HepG2 (cell line): ENCODE data around the gene CD300LF. TPM values are rescaled to one million over a fixed set of nuclear protein-coding genes. Genes with fewer than 3 reads are reported as not detected.
A peak's percentile ranks its signal among the peaks of the same experiment; 100 is the strongest.

Experiments
- ELF3 ChIP-seq: IDR thresholded peaks from 2 replicates; pipeline ENCODE4 v1.6.1; 2016; ENCODE audit warnings: missing genetic modification reagents, missing compliant biosample characterization
- FOXM1 ChIP-seq: sonication (generic); formaldehyde crosslinking; IDR thresholded peaks from 2 replicates; pipeline ENCODE4 v1.5.0; 2020; ENCODE audit warnings: missing genetic modification reagents
- KLF16 ChIP-seq, 2 experiments: sonication (generic) in 1 of 2; formaldehyde crosslinking in 1 of 2; IDR thresholded peaks; 2 replicates each; pipeline versions ENCODE4 v1.6.1 to v1.8.0; 2016 to 2023; ENCODE audit warnings: missing genetic modification reagents in 2 of 2, missing compliant biosample characterization in 1 of 2
- LCORL ChIP-seq, 2 experiments: fragments of 450-650 bp in 1 of 2; sonication (generic) in 1 of 2; formaldehyde crosslinking in 1 of 2; IDR thresholded peaks; 2 replicates each; pipeline versions ENCODE4 v1.5.0 to v1.6.1; 2017 to 2020; ENCODE audit warnings: antibody characterized with exemption in 1 of 2, missing genetic modification reagents in 1 of 2
- MTA1 ChIP-seq: sonication (generic); formaldehyde crosslinking; IDR thresholded peaks from 2 replicates; pipeline ENCODE4 v1.4.0; 2020; ENCODE audit warnings: missing genetic modification reagents, mild to moderate bottlenecking, borderline replicate concordance
- MXD4 ChIP-seq: IDR thresholded peaks from 2 replicates; pipeline ENCODE4 v1.6.1; 2016; ENCODE audit warnings: mild to moderate bottlenecking, missing biosample characterization, missing genetic modification reagents
- ONECUT2 ChIP-seq: sonication (generic); formaldehyde crosslinking; IDR thresholded peaks from 2 replicates; pipeline ENCODE4 v1.4.0; 2020; ENCODE audit warnings: missing genetic modification reagents
- RBFOX2 ChIP-seq: fragments of 200-400 bp; formaldehyde crosslinking; IDR thresholded peaks from 2 replicates; pipeline ENCODE4 v1.6.1; 2017; ENCODE audit warnings: low read depth, mild to moderate bottlenecking, low read length
- REPIN1 ChIP-seq: sonication (generic); formaldehyde crosslinking; IDR thresholded peaks from 2 replicates; pipeline ENCODE4 v1.8.0; 2022; ENCODE audit warnings: missing genetic modification reagents, low read depth, mild to moderate bottlenecking, borderline replicate concordance
- REXO4 ChIP-seq: sonication (generic); formaldehyde crosslinking; IDR thresholded peaks from 2 replicates; pipeline ENCODE4 v1.8.0; 2022; ENCODE audit warnings: missing genetic modification reagents, mild to moderate bottlenecking, borderline replicate concordance
- SP1 ChIP-seq, 2 experiments: fragments of 450-650 bp in 1 of 2; sonication (generic) in 1 of 2; formaldehyde crosslinking in 1 of 2; IDR thresholded peaks; 2 replicates each; pipeline versions ENCODE4 v1.4.0 to v1.6.1; 2016 to 2020; ENCODE audit warnings: missing genetic modification reagents in 1 of 2
- TAF1 ChIP-seq: sonication (generic); formaldehyde crosslinking; IDR thresholded peaks from 2 replicates; pipeline ENCODE4 v1.4.0; 2020; ENCODE audit warnings: missing genetic modification reagents
- TSC22D2 ChIP-seq: sonication (generic); formaldehyde crosslinking; IDR thresholded peaks from 2 replicates; pipeline ENCODE4 v1.5.1; 2020; ENCODE audit warnings: missing genetic modification reagents, mild to moderate bottlenecking, borderline replicate concordance
- ZNF552 ChIP-seq: sonication (generic); formaldehyde crosslinking; IDR thresholded peaks from 2 replicates; pipeline ENCODE4 v1.9.0; 2022; ENCODE audit warnings: missing genetic modification reagents, mild to moderate bottlenecking, borderline replicate concordance
- ZNF605 ChIP-seq: sonication (generic); formaldehyde crosslinking; IDR thresholded peaks from 2 replicates; pipeline ENCODE4 v1.8.0; 2022; ENCODE audit warnings: mild to moderate bottlenecking, missing genetic modification reagents
- ZNF670 ChIP-seq: sonication (generic); formaldehyde crosslinking; IDR thresholded peaks from 2 replicates; pipeline ENCODE4 v1.8.0; 2022; ENCODE audit warnings: mild to moderate bottlenecking, missing genetic modification reagents, borderline replicate concordance
- ZSCAN30 ChIP-seq: sonication (generic); formaldehyde crosslinking; IDR thresholded peaks from 2 replicates; pipeline ENCODE4 v1.5.0; 2020; ENCODE audit warnings: mild to moderate bottlenecking, missing genetic modification reagents
- polyA plus RNA-seq, 8 experiments: library from polyadenylated mRNA; depleted of rRNA in 3 of 8; stranded (reverse) in 7 of 8; unstranded in 1 of 8; fragments of >200 nt; fragmentation: Illumina TruSeq in 4 of 8; extraction: Trizol in 4 of 8; gene quantifications; 2 replicates each; pipeline versions ENCODE4 v1.2.1 to v1.2.3, GENCODE V29; 2011 to 2016; ENCODE audit warnings: low read depth in 4 of 8, missing spikeins in 1 of 8, mixed read lengths in 1 of 8; ENCODE audit not compliant: insufficient read depth in 1 of 8
- total RNA-seq, 5 experiments: library from RNA; depleted of rRNA; stranded (reverse); fragments of >200 nt; fragmentation: Illumina TruSeq; extraction: Trizol; gene quantifications; 2 replicates each; pipeline ENCODE4 v1.2.3, GENCODE V29; 2016; ENCODE audit warnings: low read depth in 1 of 5
- TF ChIP-seq, protein P1 (sequence below): sonication (generic); formaldehyde crosslinking; IDR thresholded peaks from 2 replicates; pipeline ENCODE4 v1.5.0; 2020; ENCODE audit warnings: missing genetic modification reagents
- TF ChIP-seq, protein P2 (sequence below): sonication (generic); formaldehyde crosslinking; IDR thresholded peaks from 2 replicates; pipeline ENCODE4 v1.4.0; 2020; ENCODE audit warnings: missing genetic modification reagents
- TF ChIP-seq, protein P3 (sequence below): sonication (generic); formaldehyde crosslinking; conservative IDR thresholded peaks from 2 replicates; pipeline ENCODE4 v1.4.0; 2020; ENCODE audit warnings: mild to moderate bottlenecking, missing genetic modification reagents, moderate library complexity
- TF ChIP-seq, protein P4 (sequence below): sonication (generic); IDR thresholded peaks from 2 replicates; pipeline ENCODE4 v1.6.1; 2016; ENCODE audit warnings: low read depth, borderline replicate concordance

CD300LF gene
- total and polyA plus RNA-seq, 2 of the 13 experiments (the other 11 are each of a cell fraction or from before 2014, with no cell fraction given), result not detected

DNA sequence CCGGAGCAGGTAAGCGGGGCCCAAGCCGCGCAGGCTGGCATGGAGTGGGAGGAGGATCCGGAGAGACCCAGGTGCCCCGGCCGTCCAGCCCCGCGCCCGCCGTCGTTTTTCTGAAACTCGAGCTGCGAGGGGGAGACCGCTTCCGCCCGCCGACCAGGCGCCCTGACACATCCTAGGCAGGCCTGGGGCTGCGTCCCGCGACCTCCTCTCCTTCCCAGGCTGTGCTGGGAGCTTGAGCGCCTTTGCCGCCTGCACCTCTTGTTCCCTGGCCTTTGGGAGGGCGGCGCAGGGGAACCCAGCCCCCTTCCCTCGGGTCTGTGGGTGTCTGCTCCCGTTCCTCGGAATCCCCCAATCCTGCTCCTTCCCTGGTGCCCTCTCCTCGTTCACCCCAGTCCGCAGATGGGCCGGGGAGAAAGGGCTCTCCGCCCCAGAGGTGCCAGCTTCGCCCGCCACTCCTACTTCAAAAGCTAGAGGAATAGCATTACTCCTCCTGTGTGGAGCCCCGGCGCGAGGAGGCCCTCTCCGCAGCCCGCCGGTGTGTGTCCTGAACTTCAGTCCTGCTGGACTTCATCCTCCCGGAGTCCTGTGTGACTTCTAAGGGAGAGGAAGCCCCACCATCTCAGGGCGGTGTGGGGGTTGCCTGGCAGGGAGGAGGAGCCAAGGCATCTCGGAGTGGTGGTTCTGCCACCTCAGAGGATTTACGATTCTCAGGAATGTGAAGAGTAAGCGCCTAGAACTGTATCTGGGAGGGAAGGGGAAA, 36.7 kb upstream of the CD300LF start (continued):
- TF ChIP-seq ELF3 (peak; percentile 45; the same call in 1 of the 2 replicates), REXO4 (no peak), SP1 (IDR thresholded peaks at IDR 0.05) (no peak), SP1 (CRISPR knock-in tag; IDR thresholded peaks at IDR 0.05) (no peak), ZNF552 (CRISPR knock-in tag) (0 out of 2 replicates have a peak, but pooled peaks have one; percentile 5), ONECUT2 (CRISPR knock-in tag) (no peak), KLF16 (CRISPR knock-in tag; IDR thresholded peaks at IDR 0.05) (no peak), MTA1 (0 out of 2 replicates have a peak, but pooled peaks have one; percentile 24), TAF1 (CRISPR knock-in tag) (peak; percentile 3; the same call in 1 of the 2 replicates), LCORL (IDR thresholded peaks at IDR 0.05) (no peak), LCORL (CRISPR knock-in tag; IDR thresholded peaks at IDR 0.05) (no peak), FOXM1 (CRISPR knock-in tag) (no peak), MXD4 (CRISPR knock-in tag) (no peak), ZSCAN30 (CRISPR knock-in tag) (no peak), TSC22D2 (CRISPR knock-in tag) (no peak), ZNF605 (CRISPR knock-in tag) (no peak), ZNF670 (0 out of 2 replicates have a peak, but pooled peaks have one; percentile 5), RBFOX2 (no peak), REPIN1 (CRISPR knock-in tag) (peak; percentile 16; the same call in 1 of the 2 replicates)
- TF ChIP-seq, protein P1, sequence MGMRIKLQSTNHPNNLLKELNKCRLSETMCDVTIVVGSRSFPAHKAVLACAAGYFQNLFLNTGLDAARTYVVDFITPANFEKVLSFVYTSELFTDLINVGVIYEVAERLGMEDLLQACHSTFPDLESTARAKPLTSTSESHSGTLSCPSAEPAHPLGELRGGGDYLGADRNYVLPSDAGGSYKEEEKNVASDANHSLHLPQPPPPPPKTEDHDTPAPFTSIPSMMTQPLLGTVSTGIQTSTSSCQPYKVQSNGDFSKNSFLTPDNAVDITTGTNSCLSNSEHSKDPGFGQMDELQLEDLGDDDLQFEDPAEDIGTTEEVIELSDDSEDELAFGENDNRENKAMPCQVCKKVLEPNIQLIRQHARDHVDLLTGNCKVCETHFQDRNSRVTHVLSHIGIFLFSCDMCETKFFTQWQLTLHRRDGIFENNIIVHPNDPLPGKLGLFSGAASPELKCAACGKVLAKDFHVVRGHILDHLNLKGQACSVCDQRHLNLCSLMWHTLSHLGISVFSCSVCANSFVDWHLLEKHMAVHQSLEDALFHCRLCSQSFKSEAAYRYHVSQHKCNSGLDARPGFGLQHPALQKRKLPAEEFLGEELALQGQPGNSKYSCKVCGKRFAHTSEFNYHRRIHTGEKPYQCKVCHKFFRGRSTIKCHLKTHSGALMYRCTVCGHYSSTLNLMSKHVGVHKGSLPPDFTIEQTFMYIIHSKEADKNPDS, result no peak
- TF ChIP-seq, protein P2, sequence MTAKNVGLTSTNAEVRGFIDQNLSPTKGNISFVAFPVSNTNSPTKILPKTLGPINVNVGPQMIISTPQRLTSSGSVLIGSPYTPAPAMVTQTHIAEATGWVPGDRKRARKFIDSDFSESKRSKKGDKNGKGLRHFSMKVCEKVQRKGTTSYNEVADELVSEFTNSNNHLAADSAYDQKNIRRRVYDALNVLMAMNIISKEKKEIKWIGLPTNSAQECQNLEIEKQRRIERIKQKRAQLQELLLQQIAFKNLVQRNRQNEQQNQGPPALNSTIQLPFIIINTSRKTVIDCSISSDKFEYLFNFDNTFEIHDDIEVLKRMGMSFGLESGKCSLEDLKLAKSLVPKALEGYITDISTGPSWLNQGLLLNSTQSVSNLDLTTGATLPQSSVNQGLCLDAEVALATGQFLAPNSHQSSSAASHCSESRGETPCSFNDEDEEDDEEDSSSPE (CRISPR knock-in tag), result no peak
- TF ChIP-seq, protein P3, sequence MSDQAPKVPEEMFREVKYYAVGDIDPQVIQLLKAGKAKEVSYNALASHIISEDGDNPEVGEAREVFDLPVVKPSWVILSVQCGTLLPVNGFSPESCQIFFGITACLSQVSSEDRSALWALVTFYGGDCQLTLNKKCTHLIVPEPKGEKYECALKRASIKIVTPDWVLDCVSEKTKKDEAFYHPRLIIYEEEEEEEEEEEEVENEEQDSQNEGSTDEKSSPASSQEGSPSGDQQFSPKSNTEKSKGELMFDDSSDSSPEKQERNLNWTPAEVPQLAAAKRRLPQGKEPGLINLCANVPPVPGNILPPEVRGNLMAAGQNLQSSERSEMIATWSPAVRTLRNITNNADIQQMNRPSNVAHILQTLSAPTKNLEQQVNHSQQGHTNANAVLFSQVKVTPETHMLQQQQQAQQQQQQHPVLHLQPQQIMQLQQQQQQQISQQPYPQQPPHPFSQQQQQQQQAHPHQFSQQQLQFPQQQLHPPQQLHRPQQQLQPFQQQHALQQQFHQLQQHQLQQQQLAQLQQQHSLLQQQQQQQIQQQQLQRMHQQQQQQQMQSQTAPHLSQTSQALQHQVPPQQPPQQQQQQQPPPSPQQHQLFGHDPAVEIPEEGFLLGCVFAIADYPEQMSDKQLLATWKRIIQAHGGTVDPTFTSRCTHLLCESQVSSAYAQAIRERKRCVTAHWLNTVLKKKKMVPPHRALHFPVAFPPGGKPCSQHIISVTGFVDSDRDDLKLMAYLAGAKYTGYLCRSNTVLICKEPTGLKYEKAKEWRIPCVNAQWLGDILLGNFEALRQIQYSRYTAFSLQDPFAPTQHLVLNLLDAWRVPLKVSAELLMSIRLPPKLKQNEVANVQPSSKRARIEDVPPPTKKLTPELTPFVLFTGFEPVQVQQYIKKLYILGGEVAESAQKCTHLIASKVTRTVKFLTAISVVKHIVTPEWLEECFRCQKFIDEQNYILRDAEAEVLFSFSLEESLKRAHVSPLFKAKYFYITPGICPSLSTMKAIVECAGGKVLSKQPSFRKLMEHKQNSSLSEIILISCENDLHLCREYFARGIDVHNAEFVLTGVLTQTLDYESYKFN (CRISPR knock-in tag), result no peak
- TF ChIP-seq, protein P4, sequence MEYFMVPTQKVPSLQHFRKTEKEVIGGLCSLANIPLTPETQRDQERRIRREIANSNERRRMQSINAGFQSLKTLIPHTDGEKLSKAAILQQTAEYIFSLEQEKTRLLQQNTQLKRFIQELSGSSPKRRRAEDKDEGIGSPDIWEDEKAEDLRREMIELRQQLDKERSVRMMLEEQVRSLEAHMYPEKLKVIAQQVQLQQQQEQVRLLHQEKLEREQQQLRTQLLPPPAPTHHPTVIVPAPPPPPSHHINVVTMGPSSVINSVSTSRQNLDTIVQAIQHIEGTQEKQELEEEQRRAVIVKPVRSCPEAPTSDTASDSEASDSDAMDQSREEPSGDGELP, result no peak
